Adipocyte (in vitro differentiated cells): ENCODE measurements around the gene USH1C.

Experiments
- DNase-seq: peaks from one replicate; pipeline ENCODE4 v3.0.0-alpha.2; 2015; ENCODE audit warnings: low read depth
- H3K27me3 ChIP-seq: replicated peaks from 2 replicates; pipeline ENCODE4 v1.7.0; 2013; ENCODE audit warnings: mild to moderate bottlenecking, low read length, moderate library complexity; ENCODE audit not compliant: control insufficient read depth, insufficient read depth
- H3K36me3 ChIP-seq: 2 replicates; pipeline ENCODE4 v1.7.0; 2013; ENCODE audit warnings: low read length, mild to moderate bottlenecking, moderate library complexity; ENCODE audit not compliant: control insufficient read depth, insufficient read depth, severe bottlenecking
- H3K4me1 ChIP-seq: 2 replicates; pipeline ENCODE4 v1.7.0; 2013; ENCODE audit warnings: mild to moderate bottlenecking, low read length, moderate library complexity; ENCODE audit not compliant: control insufficient read depth, insufficient read depth
- H3K4me3 ChIP-seq: 2 replicates; pipeline ENCODE4 v1.7.0; 2013; ENCODE audit warnings: mild to moderate bottlenecking, low read length, moderate library complexity
- H3K9ac ChIP-seq: 2 replicates; pipeline ENCODE4 v1.7.0; 2013; ENCODE audit warnings: mild to moderate bottlenecking, low read length, moderate library complexity
- H3K9me3 ChIP-seq: 2 replicates; pipeline ENCODE4 v1.7.0; 2013; ENCODE audit warnings: mild to moderate bottlenecking, low read length, moderate library complexity; ENCODE audit not compliant: control insufficient read depth

The USH1C gene

GRCh38 chr11:17544181-17544622 lies at the start of gene USH1C:
Gene USH1C (minus strand): TSS chr11:17544416. CDS start chr11:17544307, 109 bp downstream.
- DNase-seq, result no peak
- Histone ChIP-seq H3K4me3 (no peak within 1 kb of the TSS), H3K4me1 (no peaks in the 10 kb centered on the region), H3K36me3 (no peaks in the 10 kb centered on the region), H3K9me3 (no peaks in the 10 kb centered on the region), H3K27me3 (peaks cover 79% of the 10 kb centered on the region), H3K9ac (no peak within 1 kb of the TSS)

DNA sequence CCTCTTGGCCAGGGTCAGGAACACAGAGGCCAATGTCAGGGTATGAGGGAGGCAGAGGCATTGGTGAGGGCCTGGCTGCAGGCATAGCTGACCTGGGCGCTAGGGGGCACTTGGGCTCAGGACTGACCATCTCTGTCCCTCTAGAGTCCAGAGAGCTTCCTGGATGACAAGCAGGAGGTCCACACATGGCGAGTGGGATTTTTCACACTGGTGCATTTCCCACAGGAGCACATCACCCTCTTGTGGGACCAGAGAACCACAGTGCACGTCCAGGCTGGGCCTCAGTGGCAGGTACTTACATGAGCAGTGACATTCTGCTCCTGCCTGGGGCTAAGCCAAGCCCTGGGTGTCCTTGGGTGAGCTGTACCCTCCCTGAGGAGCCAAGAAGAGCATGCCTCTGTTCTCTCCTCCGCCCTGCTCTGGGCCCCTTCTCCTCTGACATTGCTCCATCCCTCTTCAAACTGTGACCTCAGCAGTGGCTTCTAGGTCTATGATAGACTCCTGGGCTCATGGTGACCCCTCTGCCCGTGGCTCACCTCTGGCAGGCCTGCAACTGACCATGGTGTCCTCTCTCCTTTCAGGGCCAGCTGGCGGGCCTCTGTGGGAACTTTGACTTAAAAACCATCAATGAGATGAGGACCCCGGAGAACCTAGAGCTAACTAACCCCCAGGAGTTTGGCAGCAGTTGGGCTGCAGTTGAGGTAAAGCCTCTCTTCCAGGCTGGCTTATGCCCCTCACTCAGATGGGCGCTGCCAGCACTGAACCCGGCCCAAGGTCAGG lies 49.4 kb upstream of the USH1C start:
- no peak overlapping the region for H3K4me3 ChIP-seq

GRCh38 chr11:17591293-17591692 lies 47.1 kb upstream of the USH1C start:
- no peak overlapping the region for H3K9ac ChIP-seq
- peaks cover 3% of the 10 kb centered on the region for H3K9me3 ChIP-seq
- H3K27me3 ChIP-seq, result peaks cover 78% of the 10 kb centered on the region
- no peak overlapping the region for H3K4me3 ChIP-seq
- no peaks in the 10 kb centered on the region for H3K4me1 ChIP-seq
- no peaks in the 10 kb centered on the region for H3K36me3 ChIP-seq
- no peak for DNase-seq

More for the DNA sequence above, 49.4 kb upstream of the USH1C start:
- Histone ChIP-seq H3K36me3 (no peaks in the 10 kb centered on the region), H3K4me1 (no peaks in the 10 kb centered on the region), H3K27me3 (peaks cover 76% of the 10 kb centered on the region), H3K9me3 (peaks cover 3% of the 10 kb centered on the region), H3K9ac (no peak overlapping the region)
- DNase-seq, result no peak

GRCh38 chr11:17590463-17590862 lies 46.2 kb upstream of the USH1C start:
- Histone ChIP-seq H3K9ac (no peak overlapping the region), H3K9me3 (peaks cover 3% of the 10 kb centered on the region), H3K4me1 (no peaks in the 10 kb centered on the region), H3K36me3 (no peaks in the 10 kb centered on the region), H3K4me3 (no peak overlapping the region), H3K27me3 (peaks cover 72% of the 10 kb centered on the region)
- no peak for DNase-seq

DNA sequence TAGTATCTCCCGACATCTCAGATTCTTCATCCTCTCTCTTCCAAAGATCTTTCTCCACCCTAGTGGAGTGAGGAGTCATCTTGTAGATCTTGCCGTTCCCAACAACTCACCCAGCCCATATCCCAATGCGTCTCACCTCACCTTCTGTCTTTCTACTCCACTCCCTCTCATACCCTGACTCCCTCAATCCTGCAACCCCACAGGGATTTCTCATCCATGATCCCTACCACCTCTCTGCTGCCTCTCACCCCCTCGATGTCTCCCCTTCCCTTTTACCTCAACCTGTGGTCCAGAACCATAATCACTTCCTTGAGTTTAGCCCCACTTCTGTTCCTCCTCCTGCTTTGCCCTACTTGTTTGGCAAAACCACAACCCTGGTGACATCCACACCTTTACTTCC lies 44.5 kb upstream of the USH1C start:
- H3K9me3 ChIP-seq, result peaks cover 3% of the 10 kb centered on the region
- H3K27me3 ChIP-seq, result peaks cover 60% of the 10 kb centered on the region
- no peak for DNase-seq

DNA sequence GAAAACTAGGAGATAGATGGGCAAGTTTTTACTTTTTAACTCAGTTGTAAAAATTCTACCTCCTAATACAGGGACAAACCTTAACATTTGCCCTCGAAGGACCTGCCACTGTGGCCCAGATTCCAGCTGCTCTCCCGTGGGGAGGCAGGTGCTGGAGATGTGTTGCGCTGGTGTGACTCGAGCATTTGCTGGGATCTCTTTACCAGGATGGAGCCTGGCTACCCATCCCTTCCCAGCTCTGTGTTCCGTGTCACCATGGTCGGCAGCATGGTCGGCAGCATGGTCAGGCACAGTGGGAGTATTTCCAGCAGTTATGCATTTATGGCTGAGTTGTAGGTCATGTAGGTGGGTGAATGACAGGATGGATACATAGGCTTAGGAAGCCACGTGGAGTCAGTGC lies 44.0 kb upstream of the USH1C start:
- H3K36me3 ChIP-seq, result no peaks in the 10 kb centered on the region
- no peak overlapping the region for H3K9ac ChIP-seq
- no peak overlapping the region for H3K4me3 ChIP-seq
- H3K9me3 ChIP-seq, result peaks cover 1% of the 10 kb centered on the region
- no peak for DNase-seq
- no peaks in the 10 kb centered on the region for H3K4me1 ChIP-seq
- peaks cover 56% of the 10 kb centered on the region for H3K27me3 ChIP-seq

More for the DNA sequence above, 44.5 kb upstream of the USH1C start:
- Histone ChIP-seq H3K4me3 (no peak overlapping the region), H3K9ac (no peak overlapping the region), H3K36me3 (no peaks in the 10 kb centered on the region), H3K4me1 (no peaks in the 10 kb centered on the region)

- Histone ChIP-seq H3K9ac (no peak overlapping the region), H3K4me3 (no peak overlapping the region), H3K4me1 (no peaks in the 10 kb centered on the region), H3K36me3 (no peaks in the 10 kb centered on the region), H3K9me3 (peaks cover 7% of the 10 kb centered on the region), H3K27me3 (peaks cover 41% of the 10 kb centered on the region)
- no peak for DNase-seq
These were observed 41.9 kb upstream of the USH1C start for GRCh38 chr11:17585911-17586695.

- Histone ChIP-seq H3K4me1 (no peaks in the 10 kb centered on the region), H3K9me3 (peaks cover 7% of the 10 kb centered on the region), H3K27me3 (peaks cover 49% of the 10 kb centered on the region), H3K4me3 (no peak overlapping the region), H3K9ac (no peak overlapping the region), H3K36me3 (no peaks in the 10 kb centered on the region)
- DNase-seq, result no peak
These were observed 37.5 kb upstream of the USH1C start for GRCh38 chr11:17581732-17582053.

- Histone ChIP-seq H3K4me3 (no peak overlapping the region), H3K9ac (no peak overlapping the region), H3K4me1 (no peaks in the 10 kb centered on the region), H3K9me3 (peaks cover 7% of the 10 kb centered on the region), H3K27me3 (peaks cover 52% of the 10 kb centered on the region), H3K36me3 (no peaks in the 10 kb centered on the region)
- DNase-seq, result no peak
These were observed 37.0 kb upstream of the USH1C start for GRCh38 chr11:17581036-17581731.

- H3K27me3 ChIP-seq, result peaks cover 49% of the 10 kb centered on the region
- no peak overlapping the region for H3K4me3 ChIP-seq
- peaks cover 7% of the 10 kb centered on the region for H3K9me3 ChIP-seq
- no peak overlapping the region for H3K9ac ChIP-seq
- H3K4me1 ChIP-seq, result no peaks in the 10 kb centered on the region
- no peaks in the 10 kb centered on the region for H3K36me3 ChIP-seq
- DNase-seq, result no peak
These were observed 36.1 kb upstream of the USH1C start for GRCh38 chr11:17580271-17580670.

DNA sequence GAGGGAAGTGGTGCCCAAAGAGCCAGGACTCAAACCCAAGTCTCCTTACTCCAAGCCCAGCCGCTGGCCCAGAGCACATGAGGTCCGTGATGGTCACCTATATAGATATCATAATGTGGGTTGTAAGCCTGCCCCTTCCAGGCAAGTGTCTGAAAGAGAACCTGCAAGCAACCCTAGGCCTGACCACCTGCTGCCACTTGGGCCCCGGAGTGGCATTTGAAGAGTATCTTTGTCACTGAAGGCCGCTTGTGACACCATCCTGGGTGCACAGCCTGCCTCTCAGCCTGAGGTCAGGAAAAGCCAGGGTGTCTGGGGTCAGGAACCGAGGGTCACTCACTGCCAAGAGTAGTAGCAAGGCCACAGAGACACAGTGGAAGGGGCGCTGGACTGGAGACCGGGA lies 35.2 kb upstream of the USH1C start:
- Histone ChIP-seq H3K9ac (no peak overlapping the region), H3K9me3 (peaks cover 7% of the 10 kb centered on the region), H3K4me3 (no peak overlapping the region), H3K36me3 (no peaks in the 10 kb centered on the region), H3K4me1 (no peaks in the 10 kb centered on the region), H3K27me3 (peaks cover 54% of the 10 kb centered on the region)
- DNase-seq, result no peak
